HG03196 (cell line): Measurements from ENCODE around the gene KCNC1.

ENCODE experiments used
- ATAC-seq: cut with Tn5 transposase; IDR thresholded peaks from one replicate; pipeline ENCODE4 v1.9.1; 2021; ENCODE audit not compliant: unreplicated experiment

KCNC1 gene

DNA sequence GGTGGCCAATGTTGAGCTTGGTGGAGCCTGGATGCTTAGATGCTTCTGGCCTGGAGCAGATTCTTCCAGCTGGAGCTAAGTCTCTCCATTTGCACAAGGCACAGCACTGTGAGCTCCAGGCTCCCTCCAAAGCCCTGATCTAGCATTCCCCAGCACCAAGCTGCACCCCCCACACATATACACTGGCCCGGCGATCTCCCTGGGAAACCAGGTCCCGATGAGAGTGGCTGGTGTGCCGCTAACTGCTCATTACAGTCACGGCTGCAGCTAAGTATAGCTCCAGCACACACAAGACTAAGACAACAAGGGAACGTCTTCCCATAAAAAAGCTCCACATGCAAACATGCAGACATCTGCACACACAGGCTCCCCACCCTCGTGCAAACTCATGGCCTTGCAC, 17.6 kb downstream of the KCNC1 start:
- no peak for ATAC-seq

DNA sequence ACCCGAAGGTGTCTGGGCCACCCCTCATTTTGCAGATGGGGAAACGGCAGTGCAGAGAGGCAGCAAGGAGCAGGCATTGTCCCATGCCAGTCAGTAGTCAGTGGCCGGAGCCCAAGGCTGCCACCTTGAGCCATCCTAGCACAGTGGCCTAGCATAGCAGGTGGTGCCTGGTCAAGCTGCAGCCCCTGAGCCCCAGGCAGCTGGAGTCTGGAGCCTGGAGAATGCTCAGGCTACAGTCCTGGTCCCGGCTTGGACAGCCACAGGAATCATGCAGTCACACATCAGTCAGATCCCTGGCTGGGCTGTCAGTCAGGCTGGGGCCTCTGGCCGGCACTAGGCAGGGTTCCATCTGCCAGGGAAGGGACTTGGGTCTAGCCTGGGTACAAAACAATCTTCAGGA, 18.6 kb downstream of the KCNC1 start:
- ATAC-seq: no peak

- no peak for ATAC-seq
Measured at GRCh38 chr11:17753641-17754040, 19.1 kb downstream of the KCNC1 start.

- no peak for ATAC-seq
Measured at GRCh38 chr11:17755891-17756290, 21.3 kb downstream of the KCNC1 start.

GRCh38 chr11:17760102-17761029, 25.8 kb downstream of the KCNC1 start:
- ATAC-seq: peak; percentile 55

DNA sequence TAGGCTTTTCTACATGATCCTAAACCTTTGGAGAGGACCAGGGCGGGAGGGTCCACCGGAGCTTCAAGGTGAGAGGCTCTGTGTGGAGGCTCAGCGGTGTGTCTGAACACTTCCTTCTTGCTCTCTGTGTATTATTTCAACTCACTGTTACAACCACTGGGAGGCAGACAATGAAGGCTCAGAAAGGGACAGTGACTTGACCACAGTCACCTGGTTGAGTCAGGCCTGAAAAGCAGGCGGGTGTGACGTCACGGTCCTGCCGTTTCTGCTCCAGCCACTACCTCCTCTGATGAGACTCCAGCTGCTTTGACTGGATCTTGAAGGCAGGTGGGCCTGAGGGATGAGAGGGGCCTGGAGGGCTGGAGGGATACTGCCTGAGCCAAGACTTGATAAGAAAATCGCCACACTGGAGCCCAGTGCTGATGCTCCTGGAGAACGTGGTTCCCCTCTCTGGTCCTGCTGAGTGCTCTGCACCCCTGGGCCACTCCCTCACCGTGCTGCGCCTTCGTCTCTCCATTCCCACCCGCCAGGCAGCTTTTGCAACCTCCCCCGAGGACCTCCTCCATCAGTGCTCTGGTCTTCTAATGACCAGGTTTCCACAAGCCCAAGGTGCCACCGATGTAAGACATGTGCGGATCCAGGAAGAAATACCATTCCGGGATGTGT, 27.9 kb downstream of the KCNC1 start:
- no peak for ATAC-seq

DNA sequence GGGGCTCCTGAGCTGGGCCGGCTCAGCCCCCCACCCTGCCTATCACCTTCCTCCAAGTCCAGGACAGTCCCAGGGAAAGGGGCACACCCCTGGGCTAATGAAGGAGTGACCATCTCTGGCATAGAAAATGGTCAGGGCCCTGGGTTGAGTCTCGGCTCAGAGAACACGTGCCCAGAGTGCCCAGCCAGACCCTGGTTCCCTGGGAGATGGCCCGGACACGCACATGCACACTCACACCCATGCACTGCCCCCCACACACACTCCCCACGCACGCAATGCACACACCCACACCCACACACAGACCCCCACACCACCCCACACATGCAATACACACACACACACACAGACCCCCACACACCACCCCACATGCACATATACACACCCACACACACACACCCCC, 28.7 kb downstream of the KCNC1 start:
- ATAC-seq: no peak

- ATAC-seq: no peak
Measured at GRCh38 chr11:17763703-17764102, 29.1 kb downstream of the KCNC1 start.

DNA sequence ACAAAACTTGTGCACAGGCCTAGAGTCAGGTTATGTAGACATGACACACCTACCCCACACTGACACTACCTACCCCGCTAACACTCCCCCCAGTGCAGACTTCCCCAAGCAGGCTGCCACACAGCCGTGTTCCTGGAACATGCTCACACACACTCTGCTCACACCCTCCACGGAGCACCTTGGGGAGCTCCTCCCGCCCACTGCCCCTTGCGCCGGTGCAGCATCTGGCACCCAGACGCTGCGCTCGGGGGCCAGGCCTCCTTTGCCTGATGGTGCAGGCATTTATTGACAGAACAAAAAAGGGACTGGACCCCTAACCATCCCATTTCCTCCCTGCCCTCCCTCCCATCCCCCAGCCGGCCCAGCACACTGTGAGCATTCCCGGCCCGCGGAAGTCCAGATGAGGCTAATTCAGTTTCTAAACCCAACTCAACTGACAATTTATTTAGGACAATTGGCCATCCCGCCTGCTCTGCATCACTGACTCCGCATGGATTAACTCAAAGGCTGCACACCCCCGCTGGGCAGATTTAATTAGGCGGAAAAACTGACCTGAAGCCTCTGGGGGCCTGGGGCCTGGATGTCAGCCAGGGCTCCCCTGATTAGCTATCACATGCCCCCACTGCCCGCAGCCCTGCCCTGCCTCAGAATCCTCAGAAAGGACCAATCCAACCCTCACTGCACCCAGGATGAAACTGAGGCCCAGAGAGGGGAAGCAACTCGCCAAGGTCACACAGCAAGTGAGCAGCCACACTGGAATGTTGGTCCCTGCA, 30.1 kb downstream of the KCNC1 start:
- ATAC-seq: no peak

GRCh38 chr11:17765356-17766072, 30.9 kb downstream of the KCNC1 start:
- ATAC-seq: no peak

- no peak for ATAC-seq
Measured at GRCh38 chr11:17766073-17766359, 31.4 kb downstream of the KCNC1 start.

DNA sequence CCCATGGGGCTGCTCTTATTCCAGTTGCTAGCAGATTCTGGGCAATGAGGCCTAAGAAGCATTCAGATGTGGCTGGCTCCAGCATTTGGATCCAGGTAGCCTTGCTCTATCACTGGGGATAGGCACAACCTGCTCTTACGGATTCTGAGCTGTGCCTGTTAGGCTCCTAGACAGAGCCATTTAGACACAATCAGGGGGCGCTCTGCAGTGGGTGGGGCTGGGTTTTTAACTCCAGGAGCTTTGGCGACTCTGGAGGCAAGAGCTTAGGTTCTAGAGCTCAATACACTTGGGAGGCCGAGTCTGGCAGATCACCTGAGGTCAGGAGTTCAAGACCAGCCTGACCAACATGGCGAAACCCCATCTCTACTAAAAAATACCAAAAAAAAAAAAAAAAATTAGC, 32.0 kb downstream of the KCNC1 start:
- ATAC-seq: no peak

DNA sequence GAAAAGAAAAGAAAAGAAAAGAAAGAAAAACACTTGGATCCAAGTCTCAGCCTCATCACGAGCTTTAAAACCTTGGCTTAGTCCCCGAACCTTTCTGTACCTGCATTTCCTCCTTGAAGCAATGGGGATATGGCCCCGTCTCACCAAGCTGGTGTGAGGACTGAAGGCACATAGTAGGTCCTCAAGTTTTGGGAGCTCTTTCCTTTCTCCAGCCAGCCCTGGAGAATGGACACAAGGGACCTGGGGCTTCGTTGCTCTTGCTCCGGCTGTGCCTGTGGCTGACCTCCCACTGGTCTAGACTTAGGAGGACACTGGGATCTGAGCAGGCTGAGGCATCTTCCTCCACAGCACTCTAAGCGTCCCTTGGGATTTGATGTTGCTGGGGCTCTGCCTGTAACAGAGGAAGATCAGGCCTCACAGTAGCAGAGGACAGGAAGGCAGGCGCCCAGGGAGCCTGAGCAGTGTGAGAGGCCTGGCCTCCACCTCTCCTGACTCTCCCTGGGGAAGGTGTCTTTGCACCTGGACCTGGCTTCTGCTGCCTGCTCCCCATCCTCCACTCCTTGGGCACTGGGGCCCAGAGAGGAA, 32.8 kb downstream of the KCNC1 start:
- ATAC-seq: no peak

DNA sequence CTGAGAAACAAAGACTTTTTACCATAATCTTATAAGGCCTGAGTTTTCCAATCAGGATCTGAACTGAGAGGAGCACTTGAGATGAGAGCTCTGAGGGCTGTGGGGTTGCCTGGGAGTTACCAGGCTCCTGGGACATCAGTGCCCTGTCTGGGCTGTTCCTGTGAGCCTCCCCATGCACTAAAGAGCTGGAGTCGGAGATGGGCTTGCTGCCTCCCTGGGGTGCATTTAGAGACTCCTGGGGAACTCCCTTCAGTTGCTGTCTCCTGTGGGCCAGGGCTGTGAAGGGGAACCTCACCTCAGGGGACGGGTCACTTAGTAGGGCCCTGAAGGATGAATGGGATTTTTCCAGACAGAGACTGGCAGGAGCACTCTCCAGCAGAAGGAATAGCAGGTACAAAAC, 33.3 kb downstream of the KCNC1 start:
- ATAC-seq: no peak

GRCh38 chr11:17768547-17768946, 34.0 kb downstream of the KCNC1 start:
- ATAC-seq: no peak

GRCh38 chr11:17769218-17769617, 34.6 kb downstream of the KCNC1 start:
- ATAC-seq: no peak

DNA sequence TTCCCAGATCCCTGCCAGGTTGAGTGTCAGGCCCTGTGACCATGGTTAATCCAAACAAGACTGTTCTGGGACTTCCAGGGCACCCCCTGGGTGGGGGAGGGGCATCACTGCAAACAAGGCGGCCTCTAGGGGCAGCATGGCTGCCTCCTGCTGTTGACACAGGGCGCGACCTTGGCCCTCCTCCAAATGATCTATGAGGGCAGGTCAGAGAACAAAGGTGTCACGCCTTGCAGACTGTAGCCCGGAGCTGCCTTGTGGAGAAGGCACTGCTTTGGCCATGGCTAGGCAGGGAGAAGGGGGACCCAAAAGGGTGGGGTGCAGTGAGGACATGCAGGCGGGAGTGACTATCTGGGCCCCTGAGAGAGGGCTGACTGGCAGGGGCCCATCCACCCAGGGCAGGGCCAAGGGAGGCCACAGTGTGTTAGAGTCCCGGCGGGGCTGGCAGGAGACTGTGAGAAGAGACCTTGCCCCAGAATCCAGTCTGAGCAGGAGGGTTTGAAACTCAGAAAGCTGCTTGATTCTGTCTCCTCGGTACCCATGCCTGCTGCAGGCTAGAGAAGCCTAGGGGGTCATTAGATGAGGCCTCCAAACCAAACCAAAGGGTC, 35.6 kb downstream of the KCNC1 start:
- ATAC-seq: no peak

DNA sequence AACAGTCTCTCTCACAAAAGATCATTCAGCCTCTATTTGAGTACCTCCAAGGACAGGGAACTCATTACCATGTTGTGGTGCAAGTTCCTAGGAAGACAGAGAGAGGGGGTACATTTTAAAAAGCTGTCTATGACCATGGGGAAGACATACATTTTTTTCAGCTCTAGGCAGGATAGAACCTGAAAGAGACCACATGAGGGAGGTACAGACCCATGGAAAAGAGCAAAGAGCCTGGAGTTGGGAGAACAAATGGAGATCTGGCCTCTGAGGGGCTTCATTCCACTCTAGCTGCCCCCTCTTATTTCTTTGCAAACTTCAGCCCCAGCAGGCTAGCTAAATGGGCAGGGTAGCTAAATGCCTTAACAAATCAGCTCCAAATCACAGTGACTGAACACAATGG, 36.3 kb downstream of the KCNC1 start:
- ATAC-seq: no peak

DNA sequence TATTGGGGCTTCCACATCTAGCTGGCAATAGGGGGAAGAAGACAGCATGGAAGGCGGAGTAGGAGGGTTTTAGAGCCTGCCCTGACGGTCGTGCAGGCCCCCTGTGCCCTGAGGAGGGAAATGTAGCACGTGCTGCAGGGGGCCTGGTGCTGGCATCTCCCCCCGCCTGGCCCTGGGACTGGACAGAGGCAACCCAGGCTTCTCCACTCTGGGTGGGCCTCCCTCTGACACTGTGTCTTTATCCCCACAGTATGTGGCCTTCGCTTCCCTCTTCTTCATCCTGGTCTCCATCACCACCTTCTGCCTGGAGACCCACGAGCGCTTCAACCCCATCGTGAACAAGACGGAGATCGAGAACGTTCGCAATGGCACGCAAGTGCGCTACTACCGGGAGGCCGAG, 36.8 kb downstream of the KCNC1 start:
- no peak for ATAC-seq

DNA sequence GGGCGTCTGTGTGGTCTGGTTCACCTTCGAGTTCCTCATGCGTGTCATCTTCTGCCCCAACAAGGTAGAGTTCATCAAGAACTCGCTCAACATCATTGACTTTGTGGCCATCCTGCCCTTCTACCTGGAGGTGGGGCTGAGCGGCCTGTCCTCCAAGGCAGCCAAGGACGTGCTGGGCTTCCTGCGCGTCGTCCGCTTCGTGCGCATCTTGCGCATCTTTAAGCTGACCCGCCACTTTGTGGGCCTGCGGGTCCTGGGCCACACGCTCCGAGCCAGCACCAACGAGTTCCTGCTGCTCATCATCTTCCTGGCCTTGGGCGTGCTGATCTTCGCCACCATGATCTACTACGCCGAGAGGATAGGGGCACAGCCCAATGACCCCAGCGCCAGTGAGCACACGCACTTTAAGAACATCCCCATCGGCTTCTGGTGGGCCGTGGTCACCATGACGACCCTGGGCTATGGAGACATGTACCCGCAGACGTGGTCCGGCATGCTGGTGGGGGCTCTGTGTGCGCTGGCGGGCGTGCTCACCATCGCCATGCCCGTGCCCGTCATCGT, 37.3 kb downstream of the KCNC1 start:
- ATAC-seq: no peak
